AG09319 (cell line): ENCODE data around the gene ATG9B.

ENCODE experiments used
- DNase-seq: peaks from one replicate; pipeline ENCODE4 v3.0.0-alpha.2; 2010; ENCODE audit warnings: low read depth; ENCODE audit errors: extremely low read depth
- TF ChIP-seq, protein P1 (sequence below): IDR thresholded peaks from 2 replicates; pipeline ENCODE4 v1.5.1; 2011; ENCODE audit warnings: low read depth, mild to moderate bottlenecking, inconsistent platforms, low read length, moderate library complexity

Gene ATG9B

DNA sequence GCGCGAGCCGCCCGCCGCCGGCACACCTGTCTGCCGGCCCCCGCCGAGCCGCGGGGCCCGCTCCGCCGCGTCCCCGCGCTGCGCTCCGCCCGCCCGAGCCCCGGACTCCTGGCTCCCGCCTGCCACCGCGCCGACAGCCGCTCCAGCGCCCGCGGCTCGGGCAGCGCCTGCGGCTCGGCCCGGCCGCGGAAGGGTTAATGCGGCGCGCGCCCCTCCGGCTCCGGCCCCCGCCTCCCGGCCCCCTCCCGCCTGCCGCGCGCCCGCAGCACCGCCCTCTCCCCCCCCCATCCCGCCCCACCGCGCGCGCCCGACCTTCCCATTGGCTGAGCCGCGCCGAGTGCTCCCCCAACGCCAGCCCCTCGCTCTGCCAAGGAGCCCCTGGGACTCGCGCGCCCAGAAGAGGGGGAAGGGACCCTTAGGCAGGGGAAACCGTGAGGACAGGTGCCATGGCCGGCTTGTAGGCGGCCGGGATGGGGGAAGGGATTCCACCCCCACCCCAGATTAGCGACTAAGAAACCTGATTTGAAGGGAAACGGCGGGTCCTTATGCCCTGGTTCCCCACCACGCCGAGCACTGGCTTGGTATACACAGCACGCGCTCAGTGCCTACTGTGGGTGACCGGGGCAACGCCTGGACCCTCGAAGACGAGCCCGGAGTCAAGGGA lies 46.0 kb downstream of the ATG9B start, which contains the start of gene KCNH2:
Gene KCNH2, minus strand, starts transcription at position 196 of the 664 bp plus-strand sequence. CDS start 408 bp downstream, outside the sequence.
- TF ChIP-seq, protein P1, sequence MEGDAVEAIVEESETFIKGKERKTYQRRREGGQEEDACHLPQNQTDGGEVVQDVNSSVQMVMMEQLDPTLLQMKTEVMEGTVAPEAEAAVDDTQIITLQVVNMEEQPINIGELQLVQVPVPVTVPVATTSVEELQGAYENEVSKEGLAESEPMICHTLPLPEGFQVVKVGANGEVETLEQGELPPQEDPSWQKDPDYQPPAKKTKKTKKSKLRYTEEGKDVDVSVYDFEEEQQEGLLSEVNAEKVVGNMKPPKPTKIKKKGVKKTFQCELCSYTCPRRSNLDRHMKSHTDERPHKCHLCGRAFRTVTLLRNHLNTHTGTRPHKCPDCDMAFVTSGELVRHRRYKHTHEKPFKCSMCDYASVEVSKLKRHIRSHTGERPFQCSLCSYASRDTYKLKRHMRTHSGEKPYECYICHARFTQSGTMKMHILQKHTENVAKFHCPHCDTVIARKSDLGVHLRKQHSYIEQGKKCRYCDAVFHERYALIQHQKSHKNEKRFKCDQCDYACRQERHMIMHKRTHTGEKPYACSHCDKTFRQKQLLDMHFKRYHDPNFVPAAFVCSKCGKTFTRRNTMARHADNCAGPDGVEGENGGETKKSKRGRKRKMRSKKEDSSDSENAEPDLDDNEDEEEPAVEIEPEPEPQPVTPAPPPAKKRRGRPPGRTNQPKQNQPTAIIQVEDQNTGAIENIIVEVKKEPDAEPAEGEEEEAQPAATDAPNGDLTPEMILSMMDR = no peak

DNA sequence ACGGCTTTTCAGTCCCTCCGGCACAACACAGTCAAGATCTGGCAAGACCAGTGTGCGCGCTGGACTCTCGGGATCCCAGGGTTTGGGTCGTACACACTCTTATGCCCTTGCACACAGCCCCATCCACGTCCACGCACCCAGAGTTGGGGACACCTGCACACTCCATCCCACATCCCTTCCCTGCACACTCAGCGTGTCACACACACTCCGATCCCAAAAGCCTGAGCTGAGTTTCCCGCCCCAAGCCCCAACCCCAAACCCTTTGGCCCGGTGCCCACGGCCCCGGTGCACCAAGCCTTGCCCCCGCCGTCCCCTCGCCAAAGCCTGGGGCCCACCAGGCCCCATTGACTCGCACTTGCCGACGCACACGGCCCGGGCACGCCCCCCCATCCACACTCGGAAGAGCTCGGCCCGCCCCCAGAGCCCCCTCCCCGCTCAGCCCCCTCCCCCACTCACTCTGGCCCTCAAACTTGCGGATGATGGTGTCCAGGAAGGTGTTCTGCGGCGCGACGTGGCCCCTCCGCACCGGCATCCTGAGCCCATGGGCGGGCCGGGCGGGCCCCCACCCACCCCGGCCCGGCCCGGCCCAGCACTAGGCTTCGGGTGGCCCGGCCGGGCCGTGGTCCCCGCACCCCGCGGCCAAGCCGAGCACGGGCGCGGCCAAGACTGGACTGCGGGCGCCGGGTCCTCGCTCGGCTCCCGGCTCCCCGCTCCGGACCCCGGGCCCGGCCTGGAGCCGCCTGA lies 46.7 kb downstream of the ATG9B start:
- TF ChIP-seq, protein P1 = no peak
- DNase-seq = no peak

More for the DNA sequence above, 46.0 kb downstream of the ATG9B start, which contains the start of gene KCNH2:
- DNase-seq = no peak

DNA sequence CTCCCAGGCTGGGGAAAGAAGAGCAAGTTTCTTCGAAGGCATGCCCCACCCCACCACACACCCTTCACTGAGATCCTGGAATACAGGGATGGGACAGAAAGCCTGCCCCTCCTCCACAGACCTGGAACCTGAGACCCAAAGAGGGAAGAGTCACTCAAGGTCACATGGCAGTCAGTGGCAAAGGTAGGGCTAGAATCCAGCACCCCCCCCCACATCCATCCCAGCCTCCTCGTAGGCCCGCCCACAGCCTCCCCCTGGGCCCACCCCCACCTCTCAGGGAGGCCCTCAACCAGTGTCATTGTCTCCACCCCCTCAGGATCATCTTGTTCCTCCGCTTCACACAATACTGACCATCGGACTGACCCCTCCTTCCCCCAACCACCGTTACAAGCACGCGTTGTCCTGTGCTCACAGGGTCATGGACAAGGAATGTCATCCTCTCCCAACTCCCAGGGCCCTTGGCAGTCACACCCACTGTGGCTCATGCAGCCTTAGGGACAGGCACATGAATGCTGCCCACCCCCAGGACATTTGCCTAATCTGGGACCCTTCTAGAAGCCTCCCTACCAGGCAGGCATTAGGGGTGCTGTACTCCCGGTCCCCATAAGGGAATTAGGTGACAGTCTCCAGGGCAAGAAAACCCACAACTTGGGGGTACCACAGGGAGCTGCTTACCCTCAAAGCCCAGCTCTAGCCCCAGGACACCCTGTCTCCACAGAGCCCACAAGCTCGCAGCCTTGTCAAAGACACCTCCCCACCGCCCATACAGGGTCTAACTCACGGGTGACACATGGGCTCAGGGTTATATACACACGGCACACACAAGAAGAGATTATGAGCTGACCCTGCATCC lies 47.5 kb downstream of the ATG9B start:
- no peak for DNase-seq
- TF ChIP-seq, protein P1 = no peak

DNA sequence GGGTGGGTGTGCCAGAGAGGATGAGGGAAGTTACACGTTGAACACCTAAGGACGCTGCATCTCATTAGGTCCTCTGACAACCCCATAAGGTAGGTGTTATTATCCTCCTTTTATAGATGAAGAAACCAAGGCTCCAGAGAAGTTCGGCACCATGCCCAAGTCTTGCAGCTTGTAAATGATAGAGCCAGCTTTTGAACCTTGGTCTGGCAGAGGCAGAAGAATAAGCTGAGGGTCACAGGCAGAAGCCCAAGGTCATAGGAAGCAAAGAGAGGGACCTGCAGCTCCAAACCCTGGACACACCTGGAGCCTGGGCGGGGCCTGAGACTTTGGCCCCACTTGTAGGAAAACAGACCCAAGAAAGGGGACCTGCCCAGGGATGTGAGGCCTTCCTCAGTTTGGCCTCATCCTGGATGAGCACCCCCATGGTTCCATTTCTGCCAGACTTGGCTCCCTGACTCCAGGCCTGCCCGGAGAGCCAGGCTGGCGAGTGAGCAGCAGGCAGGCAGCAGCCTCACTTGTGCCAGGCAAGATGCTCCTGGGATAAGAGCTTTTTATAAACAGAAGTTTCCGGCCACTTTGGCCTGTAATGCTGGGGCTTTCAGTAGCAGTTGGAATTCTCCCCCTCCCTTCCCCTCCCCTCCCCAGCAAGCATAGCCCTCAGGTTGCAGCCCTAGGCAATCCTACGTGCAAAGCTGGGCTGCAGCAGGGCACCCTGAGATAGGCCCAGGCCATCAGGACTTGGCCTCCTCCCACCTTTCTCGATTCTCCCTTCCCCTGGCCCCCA lies 48.6 kb downstream of the ATG9B start:
- DNase-seq = no peak
- TF ChIP-seq, protein P1 = no peak

DNA sequence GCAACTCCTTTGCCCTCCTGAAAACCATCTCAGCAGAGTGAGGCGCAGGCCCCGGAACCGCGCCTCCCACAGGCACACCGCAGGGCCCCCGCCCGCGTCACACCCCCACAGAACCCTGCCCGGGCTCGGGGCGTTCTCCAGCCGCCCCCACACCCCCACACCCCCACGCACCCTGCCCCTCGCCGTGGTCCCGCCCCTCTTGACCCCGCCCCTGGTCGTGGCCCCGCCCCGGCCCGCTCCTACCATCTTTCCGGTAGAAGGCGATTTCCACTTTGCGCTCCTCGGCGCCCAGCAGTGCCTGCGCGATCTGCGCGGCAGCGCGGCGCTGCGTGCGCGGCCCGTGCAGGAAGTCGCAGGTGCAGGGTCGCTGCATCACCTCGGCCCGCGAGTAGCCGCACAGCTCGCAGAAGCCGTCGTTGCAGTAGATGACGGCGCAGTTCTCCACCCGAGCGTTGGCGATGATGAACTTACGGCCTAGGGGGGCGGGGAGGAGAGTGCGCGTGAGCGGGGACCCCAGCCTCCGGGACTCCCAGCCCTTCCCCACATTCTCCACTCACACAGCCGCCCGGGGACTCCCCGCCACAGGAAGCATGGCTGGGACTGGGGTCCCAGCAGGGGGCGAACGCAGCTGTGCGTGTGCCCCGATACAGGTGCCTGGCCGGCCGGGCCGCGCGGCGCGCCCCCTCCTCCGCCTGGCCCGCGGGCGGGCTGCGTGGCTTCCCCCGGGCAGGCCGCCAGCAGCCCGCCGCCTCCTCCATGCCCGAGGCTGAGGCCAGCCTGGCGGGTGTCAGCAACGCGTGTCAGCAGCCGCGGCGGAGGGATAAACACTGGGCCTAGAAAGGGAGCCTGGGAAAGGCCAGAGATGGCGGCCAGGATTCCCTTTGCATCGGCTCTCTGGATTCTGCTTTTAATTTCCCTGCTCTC lies 49.6 kb downstream of the ATG9B start:
- DNase-seq = no peak
- TF ChIP-seq, protein P1 = no peak; the same call in 1 of the 2 replicates
